Measurements from ENCODE around the gene LYRM7. TPM values are rescaled to one million over a fixed set of nuclear protein-coding genes. Genes with fewer than 3 reads are reported as not detected.
A peak's percentile ranks its signal among the peaks of the same experiment; 100 is the strongest.

LYRM7 gene
- total and polyA plus RNA-seq, 10 of the 15 experiments (the other 5 are each of a cell fraction or from before 2014, with no cell fraction given): 9.2 to 68.8 (median 20.2) TPM

DNA sequence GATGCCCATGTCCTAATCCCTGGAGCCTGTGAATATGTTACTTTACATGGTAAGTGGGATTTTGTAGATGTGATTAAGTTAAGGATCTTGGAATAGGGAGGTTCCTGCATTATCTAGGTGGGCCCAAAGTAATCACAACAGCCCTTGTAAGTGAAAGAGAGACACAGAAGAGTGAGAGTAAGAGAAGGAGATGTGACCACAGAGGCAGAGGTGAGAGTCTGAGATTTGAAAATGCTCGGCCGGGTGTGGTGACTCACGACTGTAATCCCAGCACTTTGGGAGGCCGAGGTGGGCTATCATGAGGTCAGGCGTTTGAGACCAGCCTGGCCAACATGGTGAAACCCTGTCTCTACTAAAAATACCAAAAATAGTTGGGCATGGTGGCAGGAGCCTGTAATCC lies 3.1 kb upstream of the LYRM7 start (continued):
- TF ChIP-seq, protein P1, sequence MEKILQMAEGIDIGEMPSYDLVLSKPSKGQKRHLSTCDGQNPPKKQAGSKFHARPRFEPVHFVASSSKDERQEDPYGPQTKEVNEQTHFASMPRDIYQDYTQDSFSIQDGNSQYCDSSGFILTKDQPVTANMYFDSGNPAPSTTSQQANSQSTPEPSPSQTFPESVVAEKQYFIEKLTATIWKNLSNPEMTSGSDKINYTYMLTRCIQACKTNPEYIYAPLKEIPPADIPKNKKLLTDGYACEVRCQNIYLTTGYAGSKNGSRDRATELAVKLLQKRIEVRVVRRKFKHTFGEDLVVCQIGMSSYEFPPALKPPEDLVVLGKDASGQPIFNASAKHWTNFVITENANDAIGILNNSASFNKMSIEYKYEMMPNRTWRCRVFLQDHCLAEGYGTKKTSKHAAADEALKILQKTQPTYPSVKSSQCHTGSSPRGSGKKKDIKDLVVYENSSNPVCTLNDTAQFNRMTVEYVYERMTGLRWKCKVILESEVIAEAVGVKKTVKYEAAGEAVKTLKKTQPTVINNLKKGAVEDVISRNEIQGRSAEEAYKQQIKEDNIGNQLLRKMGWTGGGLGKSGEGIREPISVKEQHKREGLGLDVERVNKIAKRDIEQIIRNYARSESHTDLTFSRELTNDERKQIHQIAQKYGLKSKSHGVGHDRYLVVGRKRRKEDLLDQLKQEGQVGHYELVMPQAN (conservative IDR thresholded peaks at IDR 0.05): no peak
- TF ChIP-seq NFXL1 (IDR thresholded peaks at IDR 0.05; ENCODE audit: borderline replicate concordance) (no peak), IKZF1 (conservative IDR thresholded peaks at IDR 0.05) (no peak), FOXM1 (IDR thresholded peaks at IDR 0.05; ENCODE audit: low read depth, low read length) (no peak), EZH2 (IDR thresholded peaks at IDR 0.05; ENCODE audit: borderline replicate concordance, control insufficient read depth, low read depth, low read length) (no peak), EP300 (IDR thresholded peaks at IDR 0.05; ENCODE audit: borderline replicate concordance in 1 of 2, control insufficient read depth in 1 of 2, low read depth in 2 of 2, low read length in 2 of 2) (no peak), CBX3 (IDR thresholded peaks at IDR 0.05; ENCODE audit: borderline replicate concordance, low read depth) (no peak), POLR2AphosphoS2 (IDR thresholded peaks at IDR 0.05; ENCODE audit: low read depth, low read length) (no peak), ZBED1 (IDR thresholded peaks at IDR 0.05; ENCODE audit: borderline replicate concordance) (no peak)

DNA sequence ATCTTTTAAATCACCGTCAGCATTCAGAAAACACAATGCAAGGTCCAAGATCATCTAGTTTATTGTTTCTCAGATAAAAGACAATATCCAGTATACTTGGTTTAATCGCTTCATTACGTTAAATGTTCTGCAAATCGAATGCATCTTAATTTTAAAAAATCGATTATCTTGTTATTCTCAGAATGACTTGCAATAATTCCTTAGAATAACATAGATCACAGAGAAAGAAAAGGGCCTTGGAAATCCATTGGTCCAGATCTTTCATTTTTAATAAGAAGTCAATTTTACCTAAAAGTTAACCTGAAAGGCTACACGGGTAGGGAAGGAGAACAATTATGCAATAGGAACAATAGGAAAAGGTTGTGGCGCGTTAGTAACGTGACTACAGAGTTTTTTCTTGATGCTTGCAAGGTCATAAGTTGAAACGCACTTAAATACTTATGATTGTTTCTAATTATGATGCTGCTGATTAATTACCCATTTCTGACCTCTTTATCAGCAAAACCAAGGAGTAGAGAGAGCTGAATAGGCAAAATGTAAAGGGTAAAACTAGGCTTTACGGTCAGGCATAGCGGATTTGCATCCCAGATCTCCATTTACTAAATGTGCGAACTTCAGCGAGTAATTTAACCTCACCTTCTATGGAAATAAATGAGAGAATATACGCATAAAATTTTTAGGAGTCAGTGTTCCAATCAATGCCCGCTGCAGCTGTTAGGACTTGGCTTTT lies 769 bp upstream of the LYRM7 start:
- H3K79me2 ChIP-seq (ENCODE audit: control insufficient read depth, insufficient read depth, low read length): peaks cover 29% of the 10 kb centered on the region
- peak overlapping the region; percentile 90 for H3K4me2 ChIP-seq (ENCODE audit: control insufficient read depth, insufficient read depth)
- no peak for ATAC-seq
- no peaks in the 10 kb centered on the region for H4K20me1 ChIP-seq (ENCODE audit: control insufficient read depth, insufficient read depth)
- no peaks in the 10 kb centered on the region for H3K36me3 ChIP-seq (ENCODE audit: control insufficient read depth in 2 of 2, insufficient read depth in 2 of 2, low read length in 1 of 2)
- H3K27ac ChIP-seq (ENCODE audit: control insufficient read depth, insufficient read depth): peak overlapping the region; percentile 65
- ChIA-PET POLR2A (no interaction called here), SMC1A (ENCODE audit: uncharacterized antibody, unreplicated experiment) (no interaction called here), CTCF (no interaction called here), RAD21 (ENCODE audit: unreplicated experiment) (no interaction called here)
- BruUV-seq (replicated peaks): TSS peak; percentile 98
- in situ Hi-C loops (cut with MboI): loop anchor here (5.0 kb wide), 1 partner anchor 212 kb away; no protein-coding TSS in a partner anchor
- H3K4me3 ChIP-seq: peak overlapping the region; percentile 85
- H3K27me3 ChIP-seq (replicated peaks in 1 of 2; ENCODE audit: control insufficient read depth in 2 of 2, insufficient read depth in 2 of 2, low read length in 1 of 2): no peaks in the 10 kb centered on the region
- DNase-seq (ENCODE audit: low read depth, low spot score): no peak
- H3K9ac ChIP-seq (ENCODE audit: control insufficient read depth, insufficient read depth, low read length): peak overlapping the region; percentile 74
- TF ChIP-seq TCF12 (IDR thresholded peaks at IDR 0.05; ENCODE audit: low read depth, low read length): no peak
- FAIRE-seq: no peak
- intact Hi-C loops (cut with micrococcal nuclease; ENCODE audit: unreplicated experiment): loop anchor here (1.0 to 5.0 kb wide), 2 partner anchors 39 to 467 kb away; partner anchors contain the start of gene RAPGEF6
- H3K4me1 ChIP-seq (ENCODE audit: control insufficient read depth, insufficient read depth, low read length): peaks cover 3% of the 10 kb centered on the region
- peak overlapping the region; percentile 93 for H2AFZ ChIP-seq (ENCODE audit: control insufficient read depth, low read depth, low read length)
- H3K9me3 ChIP-seq (replicated peaks; ENCODE audit: control insufficient read depth, insufficient read depth, low read length): no peaks in the 10 kb centered on the region
- WGBS (ENCODE audit: insufficient coverage, insufficient replicate concordance, low lambda C conversion rate, missing lambda C conversion rate): 30% methylated on average over 16 of the region's 16 CpGs
